GM12878 (cell line): Measurements from ENCODE around the gene LPIN2. TPM values are rescaled to one million over a fixed set of nuclear protein-coding genes. Genes with fewer than 3 reads are reported as not detected.

ENCODE experiments used
- ATAC-seq: fragments of 200-7000 bp; cut with Tn5 transposase; 3 replicates; pipeline ENCODE4 v1.9.1; 2020; ENCODE audit warnings: mild to moderate bottlenecking, moderate library complexity
- BruUV-seq: library from RNA; stranded (reverse); fragments of 400-500 nt; replicated peaks from 2 replicates; lab custom pipeline; 2021; lab: Mats Ljungman, UMichigan
- CTCF ChIA-PET: fragments of 300-600 bp; sonication (Branson Sonifier 250); formaldehyde crosslinking; extraction: SDS; loops from one replicate; lab custom pipeline; 2021; ENCODE audit warnings: inconsistent platforms; lab: Yijun Ruan, JAX
- POLR2A ChIA-PET: fragments of 350-600 bp; formaldehyde crosslinking; extraction: SDS; loops from one replicate; lab custom pipeline; 2021; ENCODE audit warnings: inconsistent platforms; lab: Charles Lee
- RAD21 ChIA-PET: fragments of 300-600 bp; sonication (Branson Sonifier 250); formaldehyde crosslinking; loops from one replicate; lab custom pipeline; 2023; ENCODE audit warnings: antibody characterized with exemption; ENCODE audit not compliant: unreplicated experiment; lab: Charles Lee
- SMC1A ChIA-PET: fragments of 300-600 bp; sonication (Branson Sonifier 250); formaldehyde crosslinking; loops from one replicate; lab custom pipeline; 2023; ENCODE audit not compliant: unreplicated experiment, uncharacterized antibody; lab: Charles Lee
- DNase-seq: peaks from one replicate; pipeline ENCODE4 v3.0.0-alpha.2; 2011; ENCODE audit warnings: low read depth, low spot score
- FAIRE-seq: peaks from 3 replicates; lab custom pipeline; 2011; peaks lifted over from hg19 to GRCh38; lab: Jason Lieb, UNC
- H2AFZ ChIP-seq: 2 replicates; pipeline ENCODE4 v1.6.0; 2011; ENCODE audit warnings: low read depth, low read length, control low read depth; ENCODE audit not compliant: control insufficient read depth
- H3K27ac ChIP-seq: 2 replicates; pipeline ENCODE4 v1.5.1; 2011; ENCODE audit warnings: control low read depth; ENCODE audit not compliant: control insufficient read depth, insufficient read depth
- H3K27me3 ChIP-seq, 2 experiments: replicated peaks in 1 of 2; 2 replicates each; pipeline versions ENCODE4 v1.6.0 to v1.6.1; 2011; ENCODE audit warnings: low read length in 1 of 2; ENCODE audit not compliant: control insufficient read depth in 2 of 2, insufficient read depth in 2 of 2
- H3K36me3 ChIP-seq, 2 experiments: 2 replicates each; pipeline ENCODE4 v1.5.1; 2011; ENCODE audit warnings: low read length in 1 of 2; ENCODE audit not compliant: control insufficient read depth in 2 of 2, insufficient read depth in 2 of 2
- H3K4me1 ChIP-seq: 2 replicates; pipeline ENCODE4 v1.6.1; 2011; ENCODE audit warnings: mild to moderate bottlenecking, low read length, moderate library complexity, mixed read lengths; ENCODE audit not compliant: control insufficient read depth, insufficient read depth
- H3K4me2 ChIP-seq: 2 replicates; pipeline ENCODE4 v1.6.0; 2011; ENCODE audit warnings: control low read depth; ENCODE audit not compliant: control insufficient read depth, insufficient read depth
- H3K4me3 ChIP-seq: fragments of 200-600 bp; sonication (generic); 2 replicates; pipeline ENCODE4 v1.5.1; 2016
- H3K79me2 ChIP-seq: 2 replicates; pipeline ENCODE4 v1.6.0; 2011; ENCODE audit warnings: low read length; ENCODE audit not compliant: control insufficient read depth, insufficient read depth
- H3K9ac ChIP-seq: 2 replicates; pipeline ENCODE4 v1.8.0; 2011; ENCODE audit warnings: low read length, control low read depth, mixed read lengths; ENCODE audit not compliant: control insufficient read depth, insufficient read depth
- H3K9me3 ChIP-seq: replicated peaks from 3 replicates; pipeline ENCODE4 v1.5.1; 2011; ENCODE audit warnings: mild to moderate bottlenecking, low read length; ENCODE audit not compliant: control insufficient read depth, insufficient read depth
- H4K20me1 ChIP-seq: 2 replicates; pipeline ENCODE4 v1.6.0; 2011; ENCODE audit not compliant: control insufficient read depth, insufficient read depth
- BACH1 ChIP-seq: fragments of 450-650 bp; IDR thresholded peaks from 2 replicates; pipeline ENCODE4 v1.6.1; 2017; ENCODE audit warnings: mild to moderate bottlenecking, borderline replicate concordance
- CBFB ChIP-seq: IDR thresholded peaks from 2 replicates; pipeline ENCODE4 v1.6.1; 2016; ENCODE audit warnings: antibody characterized with exemption, low read depth
- ESRRA ChIP-seq: IDR thresholded peaks from 2 replicates; pipeline ENCODE4 v1.6.1; 2012; ENCODE audit warnings: mild to moderate bottlenecking, low read length, improper control_type of control experiment
- HCFC1 ChIP-seq: fragments of 150-350 bp; IDR thresholded peaks from 2 replicates; pipeline ENCODE4 v1.6.1; 2014; ENCODE audit warnings: low read length
- IKZF1 ChIP-seq: fragments of 450-650 bp; conservative IDR thresholded peaks from 2 replicates; pipeline ENCODE4 v1.6.1; 2017; ENCODE audit warnings: antibody characterized with exemption, mild to moderate bottlenecking
- JUNB ChIP-seq: IDR thresholded peaks from 2 replicates; pipeline ENCODE4 v1.6.1; 2016; ENCODE audit warnings: antibody characterized with exemption, mild to moderate bottlenecking
- MEF2B ChIP-seq: fragments of 450-650 bp; IDR thresholded peaks from 2 replicates; pipeline ENCODE4 v1.6.1; 2018; ENCODE audit warnings: mild to moderate bottlenecking, moderate library complexity; ENCODE audit not compliant: partially characterized antibody, poor library complexity, severe bottlenecking
- NFIC ChIP-seq: IDR thresholded peaks from 2 replicates; pipeline ENCODE4 v1.6.1; 2012; ENCODE audit warnings: low read depth, mild to moderate bottlenecking, inconsistent platforms, low read length, moderate library complexity
- RB1 ChIP-seq: fragments of 450-650 bp; formaldehyde crosslinking; IDR thresholded peaks from 2 replicates; pipeline ENCODE4 v1.6.1; 2017; ENCODE audit warnings: mild to moderate bottlenecking, borderline replicate concordance
- SMARCA5 ChIP-seq: fragments of 450-650 bp; IDR thresholded peaks from 2 replicates; pipeline ENCODE4 v1.6.1; 2017; ENCODE audit warnings: mild to moderate bottlenecking
- SP1 ChIP-seq: IDR thresholded peaks from one replicate; pipeline ENCODE4 v1.6.1; 2011; ENCODE audit warnings: low read depth, low read length
- TBL1XR1 ChIP-seq: IDR thresholded peaks from 2 replicates; pipeline ENCODE4 v1.6.1; 2012; ENCODE audit warnings: low read depth, low read length, improper control_type of control experiment
- ZBED1 ChIP-seq: IDR thresholded peaks from 2 replicates; pipeline ENCODE4 v1.6.1; 2016; ENCODE audit warnings: borderline replicate concordance
- ZNF592 ChIP-seq: fragments of 450-650 bp; IDR thresholded peaks from 2 replicates; pipeline ENCODE4 v1.6.1; 2017; ENCODE audit warnings: mild to moderate bottlenecking, moderate library complexity
- WGBS: methylation state at CpG from one replicate; pipeline ENCODE4 v1.1.6; 2016; ENCODE audit warnings: low lambda C conversion rate; ENCODE audit not compliant: insufficient replicate concordance, insufficient coverage; ENCODE audit errors: missing lambda C conversion rate; 5-methylcytosine and 5-hydroxymethylcytosine counted together
- in situ Hi-C: fragments of 300-500 bp; cut with MboI; formaldehyde crosslinking; loops from 9 replicates; pipeline ENCODE4 v1.14.3; 2018; ENCODE audit warnings: mixed read lengths
- intact Hi-C: fragments of 100-400 bp; cut with micrococcal nuclease; formaldehyde crosslinking; loops from one replicate; pipeline ENCODE4 v1.14.2; 2022; ENCODE audit not compliant: unreplicated experiment
- polyA plus RNA-seq, 11 experiments: library from polyadenylated mRNA; depleted of rRNA in 4 of 11; unstranded in 6 of 11; stranded (reverse) in 5 of 11; fragments of >200 nt; fragmentation: Nextera tagmentation in 4 of 11; fragmentation: Illumina TruSeq in 1 of 11; extraction: Ambion mirVana in 4 of 11; extraction: Trizol in 1 of 11; gene quantifications; 1 replicate in 1 of 11; 2 replicates in 10 of 11; pipeline versions ENCODE4 v1.2.1 to v1.2.3, GENCODE V29; 2011 to 2016; ENCODE audit warnings: inconsistent platforms in 2 of 11, missing spikeins in 2 of 11, low read depth in 1 of 11
- total RNA-seq, 4 experiments: library from RNA; depleted of rRNA in 3 of 4; stranded (reverse); fragments of >200 nt in 3 of 4; fragmentation: Illumina TruSeq in 1 of 4; extraction: Trizol in 1 of 4; gene quantifications; 2 replicates each; pipeline versions ENCODE4 v1.2.1 to v1.2.3, GENCODE V29; 2013 to 2021

LPIN2 gene
- total and polyA plus RNA-seq, 10 of the 15 experiments (the other 5 are each of a cell fraction or from before 2014, with no cell fraction given) = 4.1 to 28.0 (median 15.9) TPM

- Histone ChIP-seq H3K79me2 (peaks cover 75% of the 10 kb centered on the region), H3K27ac (peak overlapping the region; percentile 9), H3K4me3 (peak overlapping the region; percentile 44; the same call in 1 of the 2 replicates), H3K36me3 (no peaks in the 10 kb centered on the region), H3K9me3 (no peaks in the 10 kb centered on the region), H4K20me1 (no peaks in the 10 kb centered on the region), H3K27me3 (no peaks in the 10 kb centered on the region), H3K4me1 (peaks cover 67% of the 10 kb centered on the region), H3K9ac (peak overlapping the region; percentile 5; the same call in 1 of the 2 replicates), H2AFZ (no peak overlapping the region; the same call in 1 of the 2 replicates), H3K4me2 (peak overlapping the region; percentile 36)
- RAD21 ChIA-PET = interaction anchor here (1.1 to 8.9 kb wide), 7 partner anchors 7 to 280 kb away, joined by 3 to 155 read pairs (median 19); partner anchors contain the start of gene MYL12A
- no TSS peak for BruUV-seq
- intact Hi-C loops (loop anchor here (5.0 kb wide), 1 partner anchor 280 kb away; the partner anchor contains the start of gene MYL12A), in situ Hi-C loops (loop anchor here (25.0 kb wide), 2 partner anchors 1295 to 1370 kb away; no protein-coding TSS in a partner anchor)
- CTCF ChIA-PET = interaction anchor here (1.1 to 21.4 kb wide), 6 partner anchors 8 to 161 kb away, joined by 4 to 285 read pairs (median 18); no protein-coding TSS in a partner anchor
- 2% methylated on average over 11 of the region's 11 CpGs for WGBS
- TF ChIP-seq RB1 (no peak), JUNB (peak; percentile 44; the same call in 1 of the 2 replicates), ZNF592 (no peak), HCFC1 (no peak), IKZF1 (peak; percentile 13; the same call in 1 of the 2 replicates), ESRRA (no peak), CBFB (no peak), TBL1XR1 (no peak), BACH1 (no peak), SP1 (no peak), ZBED1 (no peak), NFIC (0 out of 2 replicates have a peak, but pooled peaks have one; percentile 13), SMARCA5 (0 out of 2 replicates have a peak, but pooled peaks have one; percentile 15), MEF2B (peak; percentile 63)
- SMC1A ChIA-PET = interaction anchor here (0.9 to 7.8 kb wide), 9 partner anchors 8 to 490 kb away, joined by 3 to 180 read pairs (median 6); no protein-coding TSS in a partner anchor
- POLR2A ChIA-PET = interaction anchor here (0.6 to 8.2 kb wide), 8 partner anchors 8 to 297 kb away, joined by 3 to 177 read pairs (median 6); partner anchors contain the start of gene MYL12A
- DNase-seq (no peak), ATAC-seq (peak; percentile 33), FAIRE-seq (no peak)
Observed at GRCh38 chr18:2967357-2967756, 45.6 kb downstream of the LPIN2 start.
